Nephron progenitor cell (in vitro differentiated cells): ENCODE data around the gene APLP1.

ENCODE experiments used
- DNase-seq: peaks from one replicate; pipeline ENCODE4 v3.0.0; 2021
- H3K27ac Mint-ChIP-seq: 2 replicates; pipeline ENCODE4 v1.8.0; 2021; ENCODE audit warnings: mild to moderate bottlenecking, moderate library complexity, mixed read lengths
- H3K27me3 Mint-ChIP-seq: 2 replicates; pipeline ENCODE4 v1.8.0; 2021; ENCODE audit warnings: mild to moderate bottlenecking, low read depth, mixed read lengths; ENCODE audit not compliant: poor library complexity
- H3K36me3 Mint-ChIP-seq: 2 replicates; pipeline ENCODE4 v1.8.0; 2021; ENCODE audit warnings: low read depth, mixed read lengths
- H3K4me1 Mint-ChIP-seq: 2 replicates; pipeline ENCODE4 v1.8.0; 2021; ENCODE audit warnings: mixed read lengths
- H3K4me3 Mint-ChIP-seq: 2 replicates; pipeline ENCODE4 v1.8.0; 2021; ENCODE audit warnings: mild to moderate bottlenecking, moderate library complexity, mixed read lengths
- H3K9me3 Mint-ChIP-seq: 2 replicates; pipeline ENCODE4 v1.8.0; 2021; ENCODE audit warnings: mild to moderate bottlenecking, moderate library complexity, mixed read lengths
- TF ChIP-seq, protein P1 (sequence below): fragments of 200-600 bp; sonication (generic); IDR thresholded peaks from 2 replicates; pipeline ENCODE4 v1.5.0; 2021; ENCODE audit warnings: antibody characterized with exemption

The APLP1 gene

DNA sequence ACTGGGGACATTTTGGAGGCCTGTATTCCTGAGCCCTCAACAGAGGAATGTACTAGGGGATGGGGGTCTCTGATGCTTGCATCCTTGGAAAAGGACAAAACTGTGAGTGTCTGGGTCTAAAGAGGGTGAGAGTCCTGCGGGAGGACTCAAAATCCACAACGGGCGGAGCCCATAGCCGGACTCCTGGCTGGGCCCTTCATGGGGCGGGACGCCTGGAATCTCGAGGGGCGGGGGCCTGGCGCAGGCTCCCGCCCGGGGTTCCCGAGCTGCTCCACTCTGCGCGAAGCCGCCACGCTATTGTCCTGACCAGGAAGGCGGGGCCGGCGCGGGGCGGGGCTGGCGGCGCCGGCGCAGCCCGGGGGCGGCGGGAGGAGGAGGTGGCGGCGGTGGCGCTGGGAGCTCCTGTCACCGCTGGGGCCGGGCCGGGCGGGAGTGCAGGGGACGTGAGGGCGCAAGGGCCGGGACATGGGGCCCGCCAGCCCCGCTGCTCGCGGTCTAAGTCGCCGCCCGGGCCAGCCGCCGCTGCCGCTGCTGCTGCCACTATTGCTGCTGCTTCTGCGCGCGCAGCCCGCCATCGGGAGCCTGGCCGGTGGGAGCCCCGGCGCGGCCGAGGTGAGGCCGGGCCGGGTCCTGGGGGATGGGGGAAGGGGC, at the start of gene APLP1:
Gene APLP1, plus strand, starts transcription at position 403 of the 651 bp plus-strand sequence. Its CDS starts 63 bp downstream, at position 466.
- TF ChIP-seq, protein P1, sequence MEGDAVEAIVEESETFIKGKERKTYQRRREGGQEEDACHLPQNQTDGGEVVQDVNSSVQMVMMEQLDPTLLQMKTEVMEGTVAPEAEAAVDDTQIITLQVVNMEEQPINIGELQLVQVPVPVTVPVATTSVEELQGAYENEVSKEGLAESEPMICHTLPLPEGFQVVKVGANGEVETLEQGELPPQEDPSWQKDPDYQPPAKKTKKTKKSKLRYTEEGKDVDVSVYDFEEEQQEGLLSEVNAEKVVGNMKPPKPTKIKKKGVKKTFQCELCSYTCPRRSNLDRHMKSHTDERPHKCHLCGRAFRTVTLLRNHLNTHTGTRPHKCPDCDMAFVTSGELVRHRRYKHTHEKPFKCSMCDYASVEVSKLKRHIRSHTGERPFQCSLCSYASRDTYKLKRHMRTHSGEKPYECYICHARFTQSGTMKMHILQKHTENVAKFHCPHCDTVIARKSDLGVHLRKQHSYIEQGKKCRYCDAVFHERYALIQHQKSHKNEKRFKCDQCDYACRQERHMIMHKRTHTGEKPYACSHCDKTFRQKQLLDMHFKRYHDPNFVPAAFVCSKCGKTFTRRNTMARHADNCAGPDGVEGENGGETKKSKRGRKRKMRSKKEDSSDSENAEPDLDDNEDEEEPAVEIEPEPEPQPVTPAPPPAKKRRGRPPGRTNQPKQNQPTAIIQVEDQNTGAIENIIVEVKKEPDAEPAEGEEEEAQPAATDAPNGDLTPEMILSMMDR: no peak
- peaks cover 31% of the 10 kb centered on the region for H3K4me1 Mint-ChIP-seq
- H3K36me3 Mint-ChIP-seq: peaks cover 5% of the 10 kb centered on the region

DNA sequence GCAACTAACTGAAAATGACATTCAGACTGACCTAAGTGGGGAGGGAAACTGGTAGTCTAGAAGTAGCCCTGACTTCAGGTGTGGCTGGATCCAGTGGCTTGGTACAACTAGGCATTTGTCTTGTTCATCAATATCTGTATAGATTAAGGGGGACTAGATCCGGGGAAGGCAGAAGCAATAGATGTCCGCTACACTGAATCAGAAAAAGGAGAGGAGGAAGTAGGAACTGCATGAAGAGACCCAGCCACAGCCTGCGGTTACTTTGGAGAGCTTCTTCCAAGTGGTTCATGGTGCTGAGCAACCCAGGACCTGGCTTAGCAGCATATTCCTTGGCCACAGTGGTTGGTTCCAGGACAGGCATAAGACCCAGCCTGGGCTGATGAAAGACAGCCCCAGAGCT, 45.8 kb upstream of the APLP1 start:
- Mint-ChIP-seq H3K4me3 (no peak overlapping the region), H3K36me3 (no peaks in the 10 kb centered on the region), H3K27ac (no peak overlapping the region), H3K9me3 (no peaks in the 10 kb centered on the region), H3K4me1 (peaks cover 5% of the 10 kb centered on the region), H3K27me3 (peaks cover 54% of the 10 kb centered on the region)
- no peak for DNase-seq
- TF ChIP-seq, protein P1: no peak

More for the DNA sequence above, at the start of gene APLP1:
- Mint-ChIP-seq H3K9me3 (no peaks in the 10 kb centered on the region), H3K27me3 (peaks cover 44% of the 10 kb centered on the region), H3K4me3 (peak within 1 kb of the TSS; percentile 89), H3K27ac (no peak within 1 kb of the TSS)
- DNase-seq: peak; percentile 89

DNA sequence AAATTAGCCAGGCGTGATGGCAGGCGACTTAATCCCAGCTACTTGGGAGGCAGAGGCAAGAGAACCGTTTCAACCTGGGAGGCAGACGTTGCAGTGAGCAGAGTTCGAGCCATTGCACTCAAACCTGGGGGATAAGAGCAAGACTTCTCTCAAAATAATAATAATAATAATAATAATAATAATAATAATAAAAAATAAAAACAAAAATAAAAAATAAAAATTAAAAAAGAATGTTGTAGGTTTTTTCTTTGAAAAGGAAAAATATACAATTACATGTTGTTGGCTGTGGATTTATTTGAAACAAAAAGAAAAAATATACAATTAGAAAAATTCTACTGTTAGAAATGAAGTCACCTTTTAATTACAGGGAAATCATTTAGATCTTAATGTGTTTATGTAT, 44.2 kb upstream of the APLP1 start:
- Mint-ChIP-seq H3K4me1 (peaks cover 5% of the 10 kb centered on the region), H3K9me3 (no peaks in the 10 kb centered on the region), H3K36me3 (no peaks in the 10 kb centered on the region), H3K4me3 (no peak overlapping the region), H3K27me3 (peaks cover 55% of the 10 kb centered on the region), H3K27ac (no peak overlapping the region)
- DNase-seq: no peak
- TF ChIP-seq, protein P1: no peak

DNA sequence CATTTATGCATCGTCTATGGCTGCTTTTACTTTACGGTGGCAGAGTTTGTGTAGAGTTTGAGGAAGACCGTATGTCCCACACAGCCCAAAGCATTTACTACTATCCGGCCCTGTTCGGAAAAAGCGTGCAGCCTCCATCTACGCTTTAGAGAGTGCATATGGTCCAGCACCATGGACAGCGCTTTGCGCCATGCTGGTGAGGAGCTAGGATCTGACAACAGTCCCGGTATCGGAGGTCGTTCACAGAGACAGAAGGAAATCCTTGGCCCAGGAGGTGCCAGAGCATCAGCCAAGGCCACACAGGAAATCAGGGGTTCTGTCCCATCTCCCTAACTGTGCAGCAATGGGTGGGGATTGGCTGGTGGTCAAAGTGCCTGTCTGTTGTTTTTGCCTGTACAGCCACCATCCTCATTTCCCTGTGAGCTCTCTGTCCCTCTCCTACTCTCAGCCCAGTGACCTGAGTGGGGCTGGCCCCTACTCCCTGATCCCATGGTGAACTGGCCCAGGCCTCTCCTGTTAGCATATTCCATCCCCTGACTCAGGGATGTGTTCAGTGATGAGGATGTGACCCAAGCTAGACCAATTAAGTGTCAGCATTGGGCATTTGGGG, 39.6 kb upstream of the APLP1 start:
- peaks cover 3% of the 10 kb centered on the region for H3K9me3 Mint-ChIP-seq
- DNase-seq: peak; percentile 94
- H3K36me3 Mint-ChIP-seq: no peaks in the 10 kb centered on the region
- no peak overlapping the region for H3K4me3 Mint-ChIP-seq
- peaks cover 65% of the 10 kb centered on the region for H3K27me3 Mint-ChIP-seq
- TF ChIP-seq, protein P1: no peak
- no peak overlapping the region for H3K27ac Mint-ChIP-seq
- no peaks in the 10 kb centered on the region for H3K4me1 Mint-ChIP-seq

DNA sequence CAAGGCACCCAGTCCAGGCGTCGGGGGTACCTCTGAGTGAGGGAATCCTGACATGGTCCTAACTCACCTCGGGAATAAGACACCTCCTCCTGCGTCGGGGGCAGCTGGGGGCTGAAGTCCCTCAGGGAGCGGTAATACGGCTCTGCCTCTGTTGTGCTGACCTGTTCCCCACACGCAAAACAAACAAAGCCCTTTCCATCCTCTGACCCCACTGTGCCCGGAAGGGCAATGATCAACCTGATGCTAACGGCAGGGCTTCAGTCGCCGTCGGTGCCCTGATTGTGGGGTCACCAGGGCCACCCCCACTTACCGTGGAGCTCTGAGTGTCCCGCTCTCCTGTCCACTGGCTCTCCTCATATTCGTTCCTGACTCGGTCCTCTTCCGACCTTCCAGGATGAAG, 37.4 kb upstream of the APLP1 start:
- Mint-ChIP-seq H3K27ac (no peak overlapping the region), H3K4me3 (no peak overlapping the region), H3K36me3 (no peaks in the 10 kb centered on the region), H3K9me3 (peaks cover 3% of the 10 kb centered on the region), H3K27me3 (peaks cover 68% of the 10 kb centered on the region), H3K4me1 (no peaks in the 10 kb centered on the region)
- DNase-seq: no peak
- TF ChIP-seq, protein P1: no peak

DNA sequence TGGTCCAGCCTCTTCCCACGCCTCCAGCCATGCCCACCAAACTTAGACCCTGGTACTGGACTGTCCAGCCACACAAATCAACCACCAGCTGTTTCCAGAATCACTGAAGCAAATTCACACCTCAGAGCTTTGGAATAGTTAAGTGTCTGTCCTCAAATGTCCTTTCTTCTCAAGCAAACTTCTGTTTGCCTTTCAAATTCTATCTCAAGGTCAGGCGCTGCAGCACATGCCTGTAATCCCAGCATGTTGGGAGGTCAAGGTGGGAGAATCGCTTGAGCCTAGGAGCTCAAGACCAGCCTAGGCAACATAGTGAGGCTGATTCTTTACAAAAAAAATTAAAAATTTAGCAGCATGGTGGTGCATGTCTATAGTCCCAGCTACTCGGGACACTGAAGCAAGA, 36.3 kb upstream of the APLP1 start:
- Mint-ChIP-seq H3K4me3 (no peak overlapping the region), H3K9me3 (peaks cover 3% of the 10 kb centered on the region), H3K27ac (no peak overlapping the region), H3K36me3 (no peaks in the 10 kb centered on the region), H3K4me1 (no peaks in the 10 kb centered on the region), H3K27me3 (peaks cover 71% of the 10 kb centered on the region)
- TF ChIP-seq, protein P1: no peak
- no peak for DNase-seq
